Mesenchymal stem cell (in vitro differentiated cells and primary cell): ENCODE measurements around the gene CST3.

Experiments
- DNase-seq: peaks from one replicate; pipeline ENCODE4 v3.0.0-alpha.2; 2013
- H2AFZ ChIP-seq: one replicate; pipeline ENCODE4 v1.6.1; 2013; ENCODE audit warnings: low read depth, mild to moderate bottlenecking, control low read depth, inconsistent platforms, low read length, moderate library complexity
- H2AK5ac ChIP-seq: 2 replicates; pipeline ENCODE4 v1.6.1; 2013; ENCODE audit warnings: low read length, moderate library complexity, mild to moderate bottlenecking, inconsistent platforms; ENCODE audit not compliant: severe bottlenecking
- H2BK120ac ChIP-seq: one replicate; pipeline ENCODE4 v1.6.1; 2013; ENCODE audit warnings: low read depth, mild to moderate bottlenecking, inconsistent platforms, low read length, moderate library complexity
- H2BK12ac ChIP-seq, 2 experiments: one replicate each; pipeline ENCODE4 v1.6.1; 2013; ENCODE audit warnings: inconsistent platforms in 2 of 2, low read length in 2 of 2, mild to moderate bottlenecking in 2 of 2, moderate library complexity in 2 of 2, control low read depth in 1 of 2
- H2BK15ac ChIP-seq: one replicate; pipeline ENCODE4 v1.6.1; 2013; ENCODE audit warnings: mild to moderate bottlenecking, low read depth, inconsistent platforms; ENCODE audit not compliant: poor library complexity, severe bottlenecking
- H2BK5ac ChIP-seq: 2 replicates; pipeline ENCODE4 v1.6.1; 2013; ENCODE audit warnings: low read depth, mild to moderate bottlenecking, low read length, control low read depth, inconsistent platforms; ENCODE audit not compliant: poor library complexity, severe bottlenecking
- H3K14ac ChIP-seq, 2 experiments: one replicate each; pipeline ENCODE4 v1.6.1; 2013; ENCODE audit warnings: inconsistent platforms in 2 of 2, low read length in 2 of 2, control low read depth in 1 of 2, mild to moderate bottlenecking in 1 of 2, moderate library complexity in 1 of 2
- H3K18ac ChIP-seq, 2 experiments: one replicate each; pipeline ENCODE4 v1.6.1; 2013; ENCODE audit warnings: inconsistent platforms in 2 of 2, low read length in 2 of 2, control low read depth in 1 of 2, low read depth in 1 of 2, mild to moderate bottlenecking in 1 of 2
- H3K23ac ChIP-seq, 2 experiments: one replicate each; pipeline ENCODE4 v1.6.1; 2013; ENCODE audit warnings: inconsistent platforms in 2 of 2, low read length in 2 of 2, mild to moderate bottlenecking in 2 of 2, moderate library complexity in 2 of 2, control low read depth in 1 of 2
- H3K27ac ChIP-seq: 2 replicates; pipeline ENCODE4 v1.5.1; 2013; ENCODE audit warnings: mild to moderate bottlenecking, moderate library complexity, low read length, control low read depth, inconsistent platforms; ENCODE audit not compliant: poor library complexity, severe bottlenecking
- H3K27me3 ChIP-seq, 2 experiments: 2 replicates each; pipeline versions ENCODE4 v1.6.1 to v1.7.0; 2013; ENCODE audit warnings: low read length in 2 of 2, mild to moderate bottlenecking in 2 of 2, moderate library complexity in 2 of 2, control low read depth in 1 of 2, inconsistent platforms in 1 of 2; ENCODE audit not compliant: control insufficient read depth in 1 of 2, insufficient read depth in 1 of 2
- H3K36me3 ChIP-seq, 2 experiments: 2 replicates each; pipeline versions ENCODE4 v1.6.1 to v1.7.0; 2013; ENCODE audit warnings: low read length in 2 of 2, control low read depth in 1 of 2, inconsistent platforms in 1 of 2, low read depth in 1 of 2, mild to moderate bottlenecking in 1 of 2; ENCODE audit not compliant: insufficient read depth in 2 of 2, control insufficient read depth in 1 of 2
- H3K4ac ChIP-seq, 2 experiments: one replicate each; pipeline ENCODE4 v1.6.1; 2013; ENCODE audit warnings: inconsistent platforms in 2 of 2, low read length in 2 of 2, mild to moderate bottlenecking in 2 of 2, moderate library complexity in 2 of 2, control low read depth in 1 of 2, low read depth in 1 of 2
- H3K4me1 ChIP-seq: 2 replicates; pipeline ENCODE4 v1.6.1; 2013; ENCODE audit warnings: low read depth, low read length, control low read depth; ENCODE audit not compliant: control insufficient read depth, insufficient read depth
- H3K4me2 ChIP-seq: 2 replicates; pipeline ENCODE4 v1.6.1; 2013; ENCODE audit warnings: low read length, mild to moderate bottlenecking, inconsistent platforms; ENCODE audit not compliant: poor library complexity, severe bottlenecking
- H3K4me3 ChIP-seq, 2 experiments: 2 replicates each; pipeline versions ENCODE4 v1.5.1 to v1.7.0; 2013; ENCODE audit warnings: low read length in 2 of 2, mild to moderate bottlenecking in 2 of 2, control low read depth in 1 of 2, low read depth in 1 of 2; ENCODE audit not compliant: insufficient read depth in 1 of 2
- H3K79me1 ChIP-seq: replicated peaks from 2 replicates; pipeline ENCODE4 v1.6.1; 2013; ENCODE audit warnings: mild to moderate bottlenecking, control low read depth, low read length, inconsistent platforms; ENCODE audit not compliant: poor library complexity, severe bottlenecking
- H3K9ac ChIP-seq: 2 replicates; pipeline ENCODE4 v1.7.0; 2013; ENCODE audit warnings: mild to moderate bottlenecking, low read length, moderate library complexity
- H3K9me3 ChIP-seq: 2 replicates; pipeline ENCODE4 v1.7.0; 2013; ENCODE audit warnings: mild to moderate bottlenecking, low read length; ENCODE audit not compliant: control insufficient read depth
- H4K8ac ChIP-seq: one replicate; pipeline ENCODE4 v1.6.1; 2013; ENCODE audit warnings: inconsistent platforms, mild to moderate bottlenecking, low read length, moderate library complexity
- H4K91ac ChIP-seq: one replicate; pipeline ENCODE4 v1.6.1; 2013; ENCODE audit warnings: mild to moderate bottlenecking, low read length, inconsistent platforms
- WGBS: methylation state at CpG from one replicate; pipeline ENCODE4 v1.1.7; 2013; ENCODE audit warnings: mixed read lengths; 5-methylcytosine and 5-hydroxymethylcytosine counted together

The CST3 gene

GRCh38 chr20:23585808-23586734 is 51.7 kb downstream of the CST3 start:
- no peak overlapping the region for H3K27ac ChIP-seq
- no peak overlapping the region for H3K4ac ChIP-seq
- no peak overlapping the region for H2AK5ac ChIP-seq
- no peak overlapping the region for H3K23ac ChIP-seq
- H2BK15ac ChIP-seq: no peak overlapping the region
- no peak overlapping the region for H4K91ac ChIP-seq
- no peaks in the 10 kb centered on the region for H3K36me3 ChIP-seq
- H4K8ac ChIP-seq: no peak overlapping the region
- H3K4me2 ChIP-seq: no peak overlapping the region
- H2BK120ac ChIP-seq: no peak overlapping the region
- 65% methylated on average over 4 of the region's 5 CpGs for WGBS
- H3K4me3 ChIP-seq: no peak overlapping the region
- H3K9ac ChIP-seq: no peak overlapping the region
- no peaks in the 10 kb centered on the region for H3K9me3 ChIP-seq
- peaks cover 37 to 42% of the 10 kb centered on the region in 2 experiments for H3K27me3 ChIP-seq
- no peak for DNase-seq
- H2BK5ac ChIP-seq: no peak overlapping the region
- H3K4me1 ChIP-seq: no peaks in the 10 kb centered on the region
- H2BK12ac ChIP-seq: no peak overlapping the region
- H3K79me1 ChIP-seq: no peaks in the 10 kb centered on the region
- H2AFZ ChIP-seq: no peak overlapping the region
- no peak overlapping the region for H3K14ac ChIP-seq
- H3K18ac ChIP-seq: no peak overlapping the region

- H3K4me3 ChIP-seq: no peak overlapping the region
- no peak overlapping the region for H3K4me2 ChIP-seq
- 79% methylated on average over 5 of the region's 5 CpGs for WGBS
- no peak overlapping the region for H2BK120ac ChIP-seq
- H4K91ac ChIP-seq: no peak overlapping the region
- H3K9me3 ChIP-seq: no peaks in the 10 kb centered on the region
- no peak overlapping the region for H3K4ac ChIP-seq
- H3K27ac ChIP-seq: no peak overlapping the region
- no peaks in the 10 kb centered on the region for H3K36me3 ChIP-seq
- H2AK5ac ChIP-seq: no peak overlapping the region
- H2BK5ac ChIP-seq: no peak overlapping the region
- no peak overlapping the region for H3K18ac ChIP-seq
- H4K8ac ChIP-seq: peak overlapping the region; percentile 13
- H3K14ac ChIP-seq: no peak overlapping the region
- H3K4me1 ChIP-seq: no peaks in the 10 kb centered on the region
- H3K79me1 ChIP-seq: no peaks in the 10 kb centered on the region
- H2BK12ac ChIP-seq: no peak overlapping the region
- DNase-seq: no peak
- H2BK15ac ChIP-seq: no peak overlapping the region
- no peak overlapping the region for H3K23ac ChIP-seq
- peaks cover 37 to 42% of the 10 kb centered on the region in 2 experiments for H3K27me3 ChIP-seq
- no peak overlapping the region for H3K9ac ChIP-seq
- no peak overlapping the region for H2AFZ ChIP-seq
Observed at GRCh38 chr20:23585449-23585807, 52.3 kb downstream of the CST3 start.

- no peak overlapping the region for H3K4me3 ChIP-seq
- no peak overlapping the region for H4K91ac ChIP-seq
- no peaks in the 10 kb centered on the region for H3K4me1 ChIP-seq
- H3K27ac ChIP-seq: no peak overlapping the region
- no peak overlapping the region for H2BK12ac ChIP-seq
- no peak overlapping the region for H3K4me2 ChIP-seq
- H3K36me3 ChIP-seq: no peaks in the 10 kb centered on the region
- H2BK5ac ChIP-seq: no peak overlapping the region
- H3K23ac ChIP-seq: no peak overlapping the region
- no peak overlapping the region for H3K4ac ChIP-seq
- no peak overlapping the region for H2BK120ac ChIP-seq
- no peak overlapping the region for H2BK15ac ChIP-seq
- no peak overlapping the region for H3K9ac ChIP-seq
- H3K27me3 ChIP-seq: peaks cover 37 to 45% of the 10 kb centered on the region in 2 experiments
- H3K79me1 ChIP-seq: no peaks in the 10 kb centered on the region
- H4K8ac ChIP-seq: no peak overlapping the region
- no peak overlapping the region for H3K14ac ChIP-seq
- H3K9me3 ChIP-seq: no peaks in the 10 kb centered on the region
- H2AK5ac ChIP-seq: no peak overlapping the region
- DNase-seq: no peak
- 54% methylated on average over 2 of the region's 5 CpGs for WGBS
- H2AFZ ChIP-seq: no peak overlapping the region
- no peak overlapping the region for H3K18ac ChIP-seq
Observed at GRCh38 chr20:23584434-23585199, 53.1 kb downstream of the CST3 start.
